EH (cell line): ENCODE measurements around the gene RNF215.
A peak's percentile ranks its signal among the peaks of the same experiment; 100 is the strongest.

Experiments used
- DNase-seq: peaks from one replicate; pipeline ENCODE4 v3.0.0-alpha.2; 2015; ENCODE audit warnings: low read depth

RNF215 gene

GRCh38 chr22:30393885-30394284 lies 6.7 kb upstream of the RNF215 start:
- DNase-seq: no peak

- no peak for DNase-seq
Observed at GRCh38 chr22:30393322-30393680, 6.1 kb upstream of the RNF215 start.

GRCh38 chr22:30392661-30393321 lies 5.6 kb upstream of the RNF215 start:
- DNase-seq: no peak

GRCh38 chr22:30390974-30391691 lies 3.9 kb upstream of the RNF215 start:
- peak; percentile 81 for DNase-seq

- no peak for DNase-seq
Observed at GRCh38 chr22:30386608-30386959, 627 bp downstream of the RNF215 start.

GRCh38 chr22:30385942-30386341 lies 1.3 kb downstream of the RNF215 start:
- DNase-seq: no peak

GRCh38 chr22:30383061-30383460 lies 4.2 kb downstream of the RNF215 start:
- DNase-seq: no peak

- DNase-seq: no peak
Observed at GRCh38 chr22:30382340-30382739, 4.9 kb downstream of the RNF215 start.

GRCh38 chr22:30381264-30381663 lies 5.9 kb downstream of the RNF215 start:
- no peak for DNase-seq

- DNase-seq: no peak
Observed at GRCh38 chr22:30380011-30380410, 7.2 kb downstream of the RNF215 start.

- no peak for DNase-seq
Observed at GRCh38 chr22:30375312-30375849, 11.8 kb downstream of the RNF215 start.

GRCh38 chr22:30373331-30374325 lies 13.6 kb downstream of the RNF215 start:
- DNase-seq: no peak

GRCh38 chr22:30372915-30373314 lies 14.3 kb downstream of the RNF215 start:
- no peak for DNase-seq

- DNase-seq: no peak
Observed at GRCh38 chr22:30371981-30372380, 15.2 kb downstream of the RNF215 start.

- no peak for DNase-seq
Observed at GRCh38 chr22:30371321-30371720, 15.9 kb downstream of the RNF215 start.

- no peak for DNase-seq
Observed at GRCh38 chr22:30370641-30371230, 16.5 kb downstream of the RNF215 start.

- DNase-seq: no peak
Observed at GRCh38 chr22:30368420-30368819, 18.8 kb downstream of the RNF215 start.

- no peak for DNase-seq
Observed at GRCh38 chr22:30365891-30366290, 21.3 kb downstream of the RNF215 start.

- DNase-seq: no peak
Observed at GRCh38 chr22:30362651-30363281, 24.4 kb downstream of the RNF215 start.

GRCh38 chr22:30361916-30362650 lies 25.1 kb downstream of the RNF215 start:
- DNase-seq: no peak

GRCh38 chr22:30358541-30358940 lies 28.7 kb downstream of the RNF215 start:
- no peak for DNase-seq
